ENCODE measurements around the gene SPPL2B.

Gene SPPL2B

GRCh38 chr19:2324220-2324948, 4.1 kb upstream of the SPPL2B start:
- DNase-seq: no peak

GRCh38 chr19:2325281-2326046, 3.0 kb upstream of the SPPL2B start:
- DNase-seq: no peak

- DNase-seq: no peak
Observed at GRCh38 chr19:2326699-2327360, 1.7 kb upstream of the SPPL2B start.

- DNase-seq: peak; percentile 79
Observed at GRCh38 chr19:2327773-2328400, 597 bp upstream of the SPPL2B start.

GRCh38 chr19:2329149-2329478, 630 bp downstream of the SPPL2B start:
- no peak for DNase-seq

GRCh38 chr19:2329501-2329916, 1.0 kb downstream of the SPPL2B start:
- no peak for DNase-seq

GRCh38 chr19:2330255-2330631, 1.8 kb downstream of the SPPL2B start:
- no peak for DNase-seq

- peak; percentile 71 for DNase-seq
Observed at GRCh38 chr19:2330632-2331284, 2.3 kb downstream of the SPPL2B start.

GRCh38 chr19:2331601-2332246, 3.2 kb downstream of the SPPL2B start:
- DNase-seq: no peak

GRCh38 chr19:2332341-2333026, 4.0 kb downstream of the SPPL2B start:
- no peak for DNase-seq

GRCh38 chr19:2333027-2333806, 4.7 kb downstream of the SPPL2B start:
- DNase-seq: peak; percentile 90

GRCh38 chr19:2333807-2334211, 5.3 kb downstream of the SPPL2B start:
- no peak for DNase-seq

- DNase-seq: no peak
Observed at GRCh38 chr19:2334426-2334825, 5.9 kb downstream of the SPPL2B start.

- DNase-seq: no peak
Observed at GRCh38 chr19:2334986-2335846, 6.7 kb downstream of the SPPL2B start.

- DNase-seq: no peak
Observed at GRCh38 chr19:2335848-2336247, 7.4 kb downstream of the SPPL2B start.

- no peak for DNase-seq
Observed at GRCh38 chr19:2336528-2337328, 8.2 kb downstream of the SPPL2B start.

- DNase-seq: no peak
Observed at GRCh38 chr19:2337329-2337707, 8.8 kb downstream of the SPPL2B start.

GRCh38 chr19:2338055-2338615, 9.7 kb downstream of the SPPL2B start:
- DNase-seq: no peak

All from NCI-H2029 (cell line).